Measurements from ENCODE around the gene OOSP1.

The OOSP1 gene

DNA sequence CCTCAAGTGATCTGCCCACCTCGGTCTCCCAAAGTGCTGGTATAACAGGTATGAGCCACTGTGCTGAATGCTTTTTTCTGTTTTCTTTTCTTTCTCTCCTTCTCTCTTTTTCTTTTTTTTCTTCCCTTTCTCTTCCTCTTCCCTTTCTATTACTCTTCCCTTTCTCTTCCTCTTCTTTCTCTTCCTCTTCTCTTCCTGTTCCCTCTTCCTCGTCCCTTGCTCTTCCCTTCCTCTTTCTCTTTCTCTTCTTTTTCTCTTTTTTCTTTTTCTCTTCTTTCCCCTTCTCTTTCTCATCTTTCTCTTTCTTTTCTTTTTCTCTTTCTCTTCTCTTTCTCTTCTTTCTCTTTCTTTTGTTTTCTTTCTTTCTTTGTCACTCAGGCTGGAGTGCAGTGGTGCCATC, 1.2 kb downstream of the OOSP1 start:
- Mint-ChIP-seq H3K27me3 (peaks cover 0 to 8% of the 10 kb centered on the region in 2 donors), H3K36me3 (no peaks in the 10 kb centered on the region), H3K9me3 (peaks cover 0 to 1% of the 10 kb centered on the region in 2 donors), H3K4me3 (no peak overlapping the region), H3K27ac (no peak overlapping the region), H3K4me1 (peaks cover 2 to 12% of the 10 kb centered on the region in 2 donors)
- ATAC-seq (replicated peaks) (no peak), DNase-seq (no peak)

DNA sequence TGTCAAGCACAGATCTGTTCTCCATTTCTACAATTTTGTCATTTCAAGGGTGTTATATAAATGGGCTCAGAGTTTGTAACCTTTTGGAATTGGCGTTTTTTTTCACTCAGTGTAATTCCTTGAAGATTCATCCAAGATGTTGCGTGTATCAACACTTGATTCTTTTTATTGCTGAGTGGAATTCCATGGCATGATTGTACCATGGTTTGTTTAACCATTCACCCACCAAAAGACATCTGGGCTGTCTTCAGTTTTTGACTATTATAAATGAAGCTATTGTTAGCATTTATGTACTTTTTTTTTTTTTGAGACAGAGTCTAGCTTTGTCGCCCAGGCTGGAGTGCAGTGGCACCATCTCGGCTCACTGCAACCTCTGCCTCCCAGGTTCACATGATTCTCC, 2.9 kb downstream of the OOSP1 start:
- Mint-ChIP-seq H3K4me1 (peaks cover 2 to 12% of the 10 kb centered on the region in 2 donors), H3K9me3 (peaks cover 0 to 1% of the 10 kb centered on the region in 2 donors), H3K36me3 (no peaks in the 10 kb centered on the region), H3K27ac (no peak overlapping the region), H3K4me3 (no peak overlapping the region), H3K27me3 (peaks cover 6 to 13% of the 10 kb centered on the region in 2 donors)
- ATAC-seq (replicated peaks) (no peak), DNase-seq (no peak)

DNA sequence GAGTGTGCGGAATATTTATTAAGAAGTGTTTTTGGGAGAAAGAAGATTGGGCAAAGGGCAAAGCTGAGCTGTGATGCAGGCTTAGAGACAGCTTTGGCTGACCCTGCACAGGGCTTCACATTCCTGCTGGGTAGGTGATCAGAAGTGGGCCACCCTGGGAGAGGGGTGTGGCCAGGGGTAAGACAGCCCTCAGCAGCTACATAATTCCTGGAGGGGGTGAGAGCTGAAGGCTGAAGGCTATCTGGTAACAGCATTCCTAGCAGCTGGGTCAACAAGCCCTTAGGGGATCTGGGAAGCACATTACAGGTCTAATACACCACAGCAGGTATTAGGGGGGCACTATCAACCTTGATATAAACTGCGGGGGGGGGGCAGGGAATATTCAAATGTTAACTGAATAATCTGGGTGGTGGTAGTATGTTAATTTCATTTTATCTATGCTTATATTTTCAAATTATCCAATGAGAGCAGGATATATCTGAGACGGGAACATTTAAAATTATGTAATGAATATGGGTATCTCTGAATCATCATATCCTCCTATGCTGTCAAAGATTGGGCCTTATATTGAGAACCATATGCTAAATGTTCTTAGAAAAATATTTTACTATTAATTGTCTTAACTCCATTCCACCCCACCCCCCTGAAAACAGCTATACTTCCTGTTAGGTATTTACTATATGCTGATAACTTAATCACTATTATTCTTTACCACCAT, 5.9 kb downstream of the OOSP1 start:
- Mint-ChIP-seq H3K4me3 (no peak overlapping the region), H3K27ac (no peak overlapping the region), H3K27me3 (peaks cover 6 to 14% of the 10 kb centered on the region in 2 donors), H3K4me1 (peaks cover under 1 to 8% of the 10 kb centered on the region in 2 donors), H3K9me3 (no peaks in the 10 kb centered on the region), H3K36me3 (no peaks in the 10 kb centered on the region)
- ATAC-seq (replicated peaks): no peak
- DNase-seq: no peak

DNA sequence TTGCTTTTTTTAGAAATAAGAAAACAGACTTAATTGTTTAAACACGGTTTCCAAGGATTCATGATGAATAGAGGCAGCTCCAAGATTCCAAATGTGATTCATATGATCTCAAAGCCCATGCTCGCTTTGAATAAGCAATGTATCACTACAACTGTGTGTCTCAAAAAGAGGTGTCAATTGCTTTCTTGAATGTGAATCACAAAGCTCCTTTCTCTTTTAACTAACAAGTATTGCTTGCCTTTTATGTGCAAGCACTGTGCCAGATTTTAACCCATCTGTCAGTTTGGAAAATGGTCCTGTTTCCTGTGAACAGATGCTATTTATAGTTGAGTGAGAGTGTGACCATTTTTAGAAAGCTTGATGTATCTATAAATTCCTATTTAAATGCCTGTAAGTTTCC, 6.5 kb downstream of the OOSP1 start:
- no peaks in the 10 kb centered on the region for H3K9me3 Mint-ChIP-seq
- no peak for DNase-seq
- peaks cover 6 to 14% of the 10 kb centered on the region in 2 donors for H3K27me3 Mint-ChIP-seq
- H3K36me3 Mint-ChIP-seq: no peaks in the 10 kb centered on the region
- H3K27ac Mint-ChIP-seq: no peak overlapping the region
- no peak overlapping the region for H3K4me3 Mint-ChIP-seq
- H3K4me1 Mint-ChIP-seq: peaks cover 0 to 2% of the 10 kb centered on the region in 2 donors
- ATAC-seq (replicated peaks): no peak

DNA sequence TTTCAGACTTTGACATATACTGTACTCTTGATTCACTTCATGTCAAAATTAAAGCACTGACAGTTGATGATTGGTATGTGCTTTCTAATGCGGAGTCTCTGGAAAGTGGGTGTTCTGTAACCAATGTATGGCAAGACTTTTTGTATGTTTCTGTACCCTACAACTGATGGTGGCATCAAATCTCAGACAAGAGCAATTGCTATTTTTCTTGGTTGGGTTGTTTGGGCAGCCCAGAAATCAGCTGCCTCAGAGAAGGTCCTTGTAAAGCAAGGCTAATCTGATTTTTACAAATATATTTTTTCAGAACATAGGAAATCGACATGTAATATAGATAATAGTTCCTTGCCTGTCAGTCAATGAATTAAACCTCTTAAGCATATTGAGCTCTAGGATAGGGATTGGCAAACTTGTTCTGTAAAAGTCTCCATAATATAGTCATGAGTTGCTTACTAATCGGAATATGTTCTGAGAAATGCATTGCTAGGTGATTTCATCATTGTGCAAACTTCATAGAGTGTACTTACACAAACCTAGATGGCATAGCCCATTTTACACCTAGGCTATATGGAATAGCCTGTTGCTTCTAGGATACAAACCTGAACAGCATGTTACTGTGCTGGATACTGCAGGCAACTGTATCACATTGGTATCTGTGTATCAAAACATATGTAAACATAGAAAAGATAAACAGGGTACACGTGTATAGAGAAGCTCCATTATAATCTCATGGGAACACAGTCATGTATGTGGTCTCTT, 15.4 kb downstream of the OOSP1 start:
- Mint-ChIP-seq H3K4me3 (no peak overlapping the region), H3K27ac (no peak overlapping the region), H3K27me3 (peaks cover 0 to 7% of the 10 kb centered on the region in 2 donors), H3K36me3 (no peaks in the 10 kb centered on the region), H3K9me3 (no peaks in the 10 kb centered on the region), H3K4me1 (no peaks in the 10 kb centered on the region)
- no peak for ATAC-seq (replicated peaks)
- no peak for DNase-seq

DNA sequence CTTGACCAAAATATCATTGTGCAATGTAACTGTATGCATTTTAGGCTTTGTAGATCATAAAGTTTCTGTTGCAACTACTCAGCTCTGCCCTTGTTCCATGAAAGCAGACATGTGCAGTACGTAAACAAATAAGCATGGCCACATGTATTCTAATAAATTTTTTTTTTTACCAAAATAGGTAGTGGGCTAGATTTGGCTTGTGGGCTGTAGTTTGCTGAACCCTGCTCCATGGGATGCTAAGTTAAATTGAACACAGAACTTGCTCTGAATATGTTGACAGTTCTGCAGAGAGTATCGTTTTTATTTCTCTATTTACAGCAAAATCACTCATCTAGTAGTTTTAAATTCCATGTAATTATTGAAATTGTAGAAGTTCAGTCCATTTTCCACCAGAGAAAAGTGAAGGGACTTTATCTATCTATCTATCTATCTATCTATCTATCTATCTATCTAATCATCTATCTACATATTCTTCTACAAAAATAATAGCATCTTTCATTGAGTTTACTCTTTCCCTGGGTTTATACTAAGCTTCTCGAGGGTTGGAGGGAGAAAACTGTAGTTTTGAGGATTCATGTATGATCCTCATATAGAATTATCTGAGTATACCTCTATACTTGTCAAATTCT, 16.1 kb downstream of the OOSP1 start:
- Mint-ChIP-seq H3K9me3 (no peaks in the 10 kb centered on the region), H3K4me1 (no peaks in the 10 kb centered on the region), H3K27ac (no peak overlapping the region), H3K36me3 (no peaks in the 10 kb centered on the region), H3K4me3 (no peak overlapping the region), H3K27me3 (peaks cover 0 to 11% of the 10 kb centered on the region in 2 donors)
- DNase-seq: no peak
- no peak for ATAC-seq (replicated peaks)

DNA sequence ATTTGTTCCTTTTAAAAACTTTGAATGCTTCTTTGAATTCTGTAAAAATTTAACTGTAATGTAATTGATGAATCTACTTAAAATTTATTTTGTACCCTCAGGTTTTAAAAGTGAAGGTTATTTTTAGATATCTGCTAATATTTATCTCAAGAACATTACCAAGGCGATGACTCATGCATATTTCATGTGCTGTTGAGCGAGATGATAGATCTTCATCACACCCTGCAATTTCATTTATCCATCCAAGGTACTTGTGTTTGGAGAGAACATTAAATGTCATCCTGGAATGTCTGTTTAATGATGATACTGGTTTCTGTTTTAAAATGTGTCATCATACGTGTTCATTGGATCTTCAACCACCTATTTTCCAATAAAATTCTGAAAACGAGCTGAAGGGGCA, 18.9 kb downstream of the OOSP1 start:
- Mint-ChIP-seq H3K4me1 (no peaks in the 10 kb centered on the region), H3K27ac (no peak overlapping the region), H3K4me3 (no peak overlapping the region), H3K9me3 (no peaks in the 10 kb centered on the region), H3K27me3 (peaks cover 0 to 11% of the 10 kb centered on the region in 2 donors), H3K36me3 (no peaks in the 10 kb centered on the region)
- no peak for ATAC-seq (replicated peaks)
- DNase-seq: no peak

DNA sequence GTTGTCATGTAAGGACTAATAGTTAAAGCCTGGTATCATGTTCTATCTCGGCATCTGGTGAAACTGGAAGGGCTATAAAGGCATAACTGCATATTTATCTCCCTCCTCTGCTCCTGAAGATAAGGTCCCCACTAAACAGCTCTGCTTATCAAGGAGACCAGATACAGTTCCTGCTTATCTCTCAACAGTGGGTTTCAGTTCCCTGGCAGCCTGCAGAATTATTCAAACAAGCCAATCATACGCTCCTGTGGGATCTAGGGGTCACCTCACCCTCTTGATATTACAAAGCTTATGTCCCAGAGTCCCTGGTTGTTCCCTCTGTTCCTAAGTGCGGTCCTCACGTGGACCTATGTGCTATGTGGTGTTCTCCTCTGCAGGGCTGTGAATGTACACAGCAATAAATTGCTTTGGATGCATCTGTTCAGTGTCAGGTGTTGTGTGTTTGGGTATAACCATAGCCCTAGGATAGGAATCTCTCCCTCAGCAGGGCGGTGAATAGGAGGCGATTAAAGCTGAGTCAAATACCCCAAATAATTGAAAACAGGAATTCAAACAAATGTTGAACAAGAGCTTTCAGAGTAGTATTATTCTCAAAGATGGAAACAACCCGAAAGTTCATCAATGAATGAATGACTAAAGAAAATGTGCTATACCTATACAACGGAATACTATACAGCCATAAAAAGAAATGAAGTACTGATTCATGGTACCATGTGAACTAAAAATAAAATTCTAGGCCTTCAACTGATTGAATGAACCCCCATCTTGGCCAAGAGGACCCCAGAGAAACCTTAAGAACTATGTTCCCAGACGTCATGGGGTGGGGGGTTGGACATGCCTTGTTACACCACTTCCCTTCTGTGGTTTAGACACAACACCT, 22.5 kb downstream of the OOSP1 start:
- DNase-seq (no peak), ATAC-seq (replicated peaks) (no peak)
- no peaks in the 10 kb centered on the region for H3K4me1 Mint-ChIP-seq
- H3K4me3 Mint-ChIP-seq: no peak overlapping the region
- H3K9me3 Mint-ChIP-seq: no peaks in the 10 kb centered on the region
- H3K36me3 Mint-ChIP-seq: no peaks in the 10 kb centered on the region
- no peak overlapping the region for H3K27ac Mint-ChIP-seq
- H3K27me3 Mint-ChIP-seq: peaks cover 0 to 11% of the 10 kb centered on the region in 2 donors

DNA sequence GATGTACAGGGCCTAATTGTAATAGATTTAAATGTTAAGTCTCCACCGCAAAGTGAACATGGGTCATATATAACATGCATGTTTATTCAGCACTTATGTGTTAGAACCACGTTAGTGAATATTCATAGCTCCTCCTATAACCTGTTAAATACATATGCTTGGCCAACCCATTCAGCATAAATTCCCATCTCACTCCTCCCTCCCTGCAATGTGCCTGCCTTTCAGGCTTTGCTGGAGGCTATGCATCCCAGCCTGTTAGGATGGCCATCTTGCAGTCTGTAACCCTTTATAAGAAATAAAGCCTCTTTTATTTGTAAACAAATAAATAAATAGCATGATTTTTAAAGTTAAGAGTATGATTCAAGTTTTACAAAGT, 23.9 kb downstream of the OOSP1 start:
- peaks cover 0 to 7% of the 10 kb centered on the region in 2 donors for H3K27me3 Mint-ChIP-seq
- H3K36me3 Mint-ChIP-seq: no peaks in the 10 kb centered on the region
- no peaks in the 10 kb centered on the region for H3K9me3 Mint-ChIP-seq
- no peaks in the 10 kb centered on the region for H3K4me1 Mint-ChIP-seq
- ATAC-seq (replicated peaks) (no peak), DNase-seq (no peak)
- no peak overlapping the region for H3K27ac Mint-ChIP-seq
- no peak overlapping the region for H3K4me3 Mint-ChIP-seq

DNA sequence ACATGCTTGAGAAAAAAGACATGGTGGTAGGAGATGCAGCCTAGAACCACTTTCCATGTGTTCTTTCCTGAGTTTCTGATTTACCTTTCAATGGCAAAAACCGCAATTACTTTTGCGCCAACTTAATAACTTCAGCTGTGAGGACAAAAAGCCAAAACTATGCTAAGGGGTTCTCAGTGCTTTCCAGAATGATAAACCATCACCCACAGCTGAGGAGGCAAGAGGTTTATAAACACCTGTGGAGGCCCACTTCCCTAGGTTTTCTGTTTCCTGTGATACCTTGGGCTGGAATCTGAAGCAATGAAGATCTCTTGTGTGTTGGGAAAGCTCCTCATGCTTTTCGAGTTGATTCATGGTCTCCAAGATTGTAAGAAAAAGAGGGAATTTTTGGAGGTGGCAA, 25.5 kb downstream of the OOSP1 start, which contains the start of gene OOSP4A:
Gene OOSP4A (plus strand): TSS at position 301 of the 400 bp plus-strand sequence. CDS start 0 bp downstream, at position 301.
- Mint-ChIP-seq H3K27ac (no peak within 1 kb of the TSS), H3K9me3 (no peaks in the 10 kb centered on the region), H3K36me3 (no peaks in the 10 kb centered on the region), H3K4me3 (no peak within 1 kb of the TSS), H3K4me1 (no peaks in the 10 kb centered on the region), H3K27me3 (peaks cover 0 to 3% of the 10 kb centered on the region in 2 donors)
- ATAC-seq (replicated peaks): no peak
- DNase-seq: no peak

DNA sequence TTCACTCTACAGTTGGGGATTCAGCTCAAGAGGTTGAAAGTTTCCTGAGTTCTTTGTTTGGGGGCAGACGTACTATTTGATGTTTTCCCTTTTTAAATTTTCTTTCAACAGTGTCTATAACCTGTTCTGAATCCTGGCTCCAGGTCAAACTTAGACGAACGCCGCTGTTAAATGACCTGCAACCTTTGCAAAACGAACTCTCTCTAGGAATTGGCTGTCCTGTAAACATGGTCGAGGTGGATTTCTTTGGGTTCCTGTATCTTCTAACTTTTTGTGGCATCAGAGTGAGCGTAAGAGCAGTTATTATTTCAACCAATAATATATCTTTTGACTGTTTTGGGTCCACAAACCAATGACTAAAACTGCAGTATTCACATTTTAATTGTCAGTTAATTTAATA, 27.2 kb downstream of the OOSP1 start:
- Mint-ChIP-seq H3K27ac (no peak overlapping the region), H3K9me3 (no peaks in the 10 kb centered on the region), H3K36me3 (no peaks in the 10 kb centered on the region), H3K27me3 (no peaks in the 10 kb centered on the region), H3K4me3 (no peak overlapping the region), H3K4me1 (no peaks in the 10 kb centered on the region)
- ATAC-seq (replicated peaks): no peak
- DNase-seq: no peak

DNA sequence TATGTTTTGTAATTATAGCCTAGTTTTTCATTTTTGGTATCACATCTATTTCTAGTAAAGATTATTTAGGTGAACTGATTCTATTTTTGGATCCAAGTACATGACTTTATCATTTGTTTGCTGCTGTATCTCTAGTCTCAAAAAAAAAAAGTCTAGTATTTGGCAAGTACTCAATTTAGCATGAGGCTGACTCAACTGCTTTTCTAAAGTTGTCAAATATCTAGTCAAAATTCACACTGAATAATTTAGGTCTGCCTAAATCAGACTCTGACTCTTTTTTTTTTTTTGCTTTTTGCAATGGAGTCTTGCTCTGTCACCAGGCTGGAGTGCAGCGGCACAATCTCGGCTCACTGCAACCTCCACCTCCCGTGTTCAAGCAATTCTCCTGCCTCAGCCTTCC, 28.0 kb downstream of the OOSP1 start:
- Mint-ChIP-seq H3K36me3 (no peaks in the 10 kb centered on the region), H3K4me1 (no peaks in the 10 kb centered on the region), H3K27ac (no peak overlapping the region), H3K27me3 (no peaks in the 10 kb centered on the region), H3K9me3 (no peaks in the 10 kb centered on the region), H3K4me3 (no peak overlapping the region)
- ATAC-seq (replicated peaks): no peak
- DNase-seq: no peak

DNA sequence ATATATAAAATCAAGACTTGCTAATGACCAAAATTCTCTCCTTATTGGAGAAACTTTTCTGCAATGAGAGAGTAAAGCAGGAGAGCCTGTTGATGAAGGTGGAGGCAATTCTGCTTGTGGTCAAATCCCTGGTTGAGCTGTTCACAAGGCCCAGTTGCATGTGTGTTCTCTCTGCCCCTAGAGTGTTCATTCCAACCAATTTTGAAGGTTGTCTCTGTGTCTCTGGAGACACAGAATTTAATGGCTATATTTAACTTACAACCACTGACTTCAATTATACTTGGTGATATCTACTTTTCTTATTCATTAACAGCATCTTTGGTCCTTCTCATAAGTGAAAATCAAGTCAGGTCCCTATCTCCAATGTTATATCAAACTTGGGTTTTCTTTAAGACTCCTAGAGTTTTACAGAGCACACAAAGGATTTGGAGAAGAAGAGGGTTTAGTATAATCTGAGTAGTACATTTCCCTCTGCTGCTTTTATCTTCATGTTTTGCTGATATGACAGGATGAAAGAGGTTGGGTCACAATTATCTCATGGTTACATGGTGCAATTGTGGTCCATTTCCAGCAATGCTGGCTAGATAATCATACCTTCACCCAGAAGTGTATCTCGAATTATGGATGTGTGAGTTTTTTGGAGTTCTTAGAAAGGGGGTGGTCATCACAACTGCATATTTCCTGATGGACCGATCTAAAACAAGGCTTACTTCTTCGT, 29.6 kb downstream of the OOSP1 start:
- ATAC-seq (replicated peaks) (no peak), DNase-seq (no peak)
- no peak overlapping the region for H3K4me3 Mint-ChIP-seq
- no peaks in the 10 kb centered on the region for H3K9me3 Mint-ChIP-seq
- no peaks in the 10 kb centered on the region for H3K36me3 Mint-ChIP-seq
- no peak overlapping the region for H3K27ac Mint-ChIP-seq
- H3K27me3 Mint-ChIP-seq: no peaks in the 10 kb centered on the region
- no peaks in the 10 kb centered on the region for H3K4me1 Mint-ChIP-seq

All from stimulated activated naive B cell treated with anti-CD40 and anti-IgM and Interleukin-4, amounts not matched to agents 10 μg/mL and 1 μg/mL and 100 μg/mL, for 72 hours (primary cell).